ENCODE data around the gene ZNF579. TPM values are rescaled to one million over a fixed set of nuclear protein-coding genes. Genes with fewer than 3 reads are reported as not detected.

The ZNF579 gene
- total and polyA plus RNA-seq, 2 of the 13 experiments (the other 11 are each of a cell fraction or from before 2014, with no cell fraction given) = 2.1 to 2.9 TPM

DNA sequence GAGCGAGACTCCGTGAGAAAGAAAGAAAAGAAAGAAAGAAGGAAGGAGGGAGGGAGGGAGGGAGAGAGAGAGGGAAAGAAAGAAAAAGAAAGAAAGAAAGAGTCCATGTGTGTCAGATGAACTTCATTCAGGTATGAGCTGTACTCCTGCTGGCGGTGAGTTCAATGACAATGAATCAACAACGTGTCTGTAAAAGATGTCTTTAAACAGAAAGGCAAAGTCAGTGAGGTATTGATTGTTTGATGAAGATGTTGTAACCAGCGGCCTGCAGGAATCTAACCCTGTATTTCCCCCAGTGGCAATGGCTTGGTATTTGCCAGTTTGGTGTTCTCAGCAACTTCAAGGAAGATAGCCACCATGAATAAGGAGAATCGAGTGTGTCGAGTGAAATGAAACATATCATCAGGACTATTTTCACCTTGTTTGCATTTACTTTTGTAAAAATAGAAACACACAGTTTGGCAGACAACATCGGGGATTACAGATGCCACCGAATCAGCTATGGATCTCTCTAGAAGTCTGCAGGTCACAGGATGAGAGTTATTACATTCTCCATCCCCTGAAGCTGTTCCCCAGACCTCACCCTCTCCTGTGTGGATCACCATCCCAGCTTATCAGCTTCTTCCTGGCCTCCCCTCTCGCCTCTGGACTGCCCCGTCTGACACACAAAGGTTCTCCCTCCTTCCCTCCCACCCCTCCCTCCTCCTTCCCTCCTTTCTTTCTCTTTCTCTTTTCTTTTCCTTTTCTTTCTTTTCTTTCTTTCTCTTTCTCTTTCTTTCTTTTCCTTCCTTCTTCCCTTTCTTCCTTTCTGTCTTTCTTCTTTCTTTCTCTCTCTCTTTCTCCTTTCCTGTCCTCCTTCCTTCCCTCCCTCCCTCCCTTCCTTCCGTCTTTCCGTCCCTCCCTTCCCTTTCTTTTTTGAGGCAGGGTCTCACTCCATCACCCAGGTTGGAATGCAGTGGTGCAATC is 27.1 kb downstream of the ZNF579 start (continued):
- TF ChIP-seq, protein P1, sequence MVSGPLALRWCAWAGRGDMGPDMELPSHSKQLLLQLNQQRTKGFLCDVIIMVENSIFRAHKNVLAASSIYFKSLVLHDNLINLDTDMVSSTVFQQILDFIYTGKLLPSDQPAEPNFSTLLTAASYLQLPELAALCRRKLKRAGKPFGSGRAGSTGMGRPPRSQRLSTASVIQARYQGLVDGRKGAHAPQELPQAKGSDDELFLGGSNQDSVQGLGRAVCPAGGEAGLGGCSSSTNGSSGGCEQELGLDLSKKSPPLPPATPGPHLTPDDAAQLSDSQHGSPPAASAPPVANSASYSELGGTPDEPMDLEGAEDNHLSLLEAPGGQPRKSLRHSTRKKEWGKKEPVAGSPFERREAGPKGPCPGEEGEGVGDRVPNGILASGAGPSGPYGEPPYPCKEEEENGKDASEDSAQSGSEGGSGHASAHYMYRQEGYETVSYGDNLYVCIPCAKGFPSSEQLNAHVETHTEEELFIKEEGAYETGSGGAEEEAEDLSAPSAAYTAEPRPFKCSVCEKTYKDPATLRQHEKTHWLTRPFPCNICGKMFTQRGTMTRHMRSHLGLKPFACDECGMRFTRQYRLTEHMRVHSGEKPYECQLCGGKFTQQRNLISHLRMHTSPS (CRISPR knock-in tag; IDR thresholded peaks at IDR 0.05; ENCODE audit: low read depth) = no peak
- no peak for TF ChIP-seq E2F5 (CRISPR knock-in tag; conservative IDR thresholded peaks at IDR 0.05)
- TF ChIP-seq NFE2L2 (IDR thresholded peaks at IDR 0.05; ENCODE audit: low read length) = no peak
- no peak for TF ChIP-seq NKX3-1 (CRISPR knock-in tag; IDR thresholded peaks at IDR 0.05)
- TF ChIP-seq ZNF121 (CRISPR knock-in tag; IDR thresholded peaks at IDR 0.05) = no peak
- no peak for TF ChIP-seq ZNF761 (CRISPR knock-in tag; conservative IDR thresholded peaks at IDR 0.05)
- TF ChIP-seq MIER2 (CRISPR knock-in tag; IDR thresholded peaks at IDR 0.05) = peak; percentile 53; the same call in 1 of the 2 replicates
- TF ChIP-seq ZNF7 (CRISPR knock-in tag; IDR thresholded peaks at IDR 0.05) = no peak
- no peak for TF ChIP-seq ZFP36 (IDR thresholded peaks at IDR 0.05; ENCODE audit: borderline replicate concordance, low read depth, low read length, partially characterized antibody)
- TF ChIP-seq ELF3 (CRISPR knock-in tag; IDR thresholded peaks at IDR 0.05) = 0 out of 2 replicates have a peak, but pooled peaks have one; percentile 27
- no peak for TF ChIP-seq REL (CRISPR knock-in tag; conservative IDR thresholded peaks at IDR 0.05)
- no peak for TF ChIP-seq HMG20B (CRISPR knock-in tag; conservative IDR thresholded peaks at IDR 0.05)
- TF ChIP-seq CERS6 (CRISPR knock-in tag; IDR thresholded peaks at IDR 0.05) = no peak
- TF ChIP-seq FOXC1 (CRISPR knock-in tag; IDR thresholded peaks at IDR 0.05; ENCODE audit: borderline replicate concordance) = no peak
- TF ChIP-seq KLF12 (CRISPR knock-in tag; IDR thresholded peaks at IDR 0.05; ENCODE audit: borderline replicate concordance) = no peak
- TF ChIP-seq RORA (CRISPR knock-in tag; IDR thresholded peaks at IDR 0.05) = no peak
- no peak for TF ChIP-seq ZNF644 (CRISPR knock-in tag; IDR thresholded peaks at IDR 0.05; ENCODE audit: low read depth)
- TF ChIP-seq, protein P2, sequence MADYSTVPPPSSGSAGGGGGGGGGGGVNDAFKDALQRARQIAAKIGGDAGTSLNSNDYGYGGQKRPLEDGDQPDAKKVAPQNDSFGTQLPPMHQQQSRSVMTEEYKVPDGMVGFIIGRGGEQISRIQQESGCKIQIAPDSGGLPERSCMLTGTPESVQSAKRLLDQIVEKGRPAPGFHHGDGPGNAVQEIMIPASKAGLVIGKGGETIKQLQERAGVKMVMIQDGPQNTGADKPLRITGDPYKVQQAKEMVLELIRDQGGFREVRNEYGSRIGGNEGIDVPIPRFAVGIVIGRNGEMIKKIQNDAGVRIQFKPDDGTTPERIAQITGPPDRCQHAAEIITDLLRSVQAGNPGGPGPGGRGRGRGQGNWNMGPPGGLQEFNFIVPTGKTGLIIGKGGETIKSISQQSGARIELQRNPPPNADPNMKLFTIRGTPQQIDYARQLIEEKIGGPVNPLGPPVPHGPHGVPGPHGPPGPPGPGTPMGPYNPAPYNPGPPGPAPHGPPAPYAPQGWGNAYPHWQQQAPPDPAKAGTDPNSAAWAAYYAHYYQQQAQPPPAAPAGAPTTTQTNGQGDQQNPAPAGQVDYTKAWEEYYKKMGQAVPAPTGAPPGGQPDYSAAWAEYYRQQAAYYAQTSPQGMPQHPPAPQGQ (CRISPR knock-in tag; IDR thresholded peaks at IDR 0.05; ENCODE audit: borderline replicate concordance) = no peak
- no peak for TF ChIP-seq GABPB1 (CRISPR knock-in tag; IDR thresholded peaks at IDR 0.05)
- 0 out of 2 replicates have a peak, but pooled peaks have one; percentile 24 for TF ChIP-seq SP2 (CRISPR knock-in tag; IDR thresholded peaks at IDR 0.05)
- TF ChIP-seq, protein P3, sequence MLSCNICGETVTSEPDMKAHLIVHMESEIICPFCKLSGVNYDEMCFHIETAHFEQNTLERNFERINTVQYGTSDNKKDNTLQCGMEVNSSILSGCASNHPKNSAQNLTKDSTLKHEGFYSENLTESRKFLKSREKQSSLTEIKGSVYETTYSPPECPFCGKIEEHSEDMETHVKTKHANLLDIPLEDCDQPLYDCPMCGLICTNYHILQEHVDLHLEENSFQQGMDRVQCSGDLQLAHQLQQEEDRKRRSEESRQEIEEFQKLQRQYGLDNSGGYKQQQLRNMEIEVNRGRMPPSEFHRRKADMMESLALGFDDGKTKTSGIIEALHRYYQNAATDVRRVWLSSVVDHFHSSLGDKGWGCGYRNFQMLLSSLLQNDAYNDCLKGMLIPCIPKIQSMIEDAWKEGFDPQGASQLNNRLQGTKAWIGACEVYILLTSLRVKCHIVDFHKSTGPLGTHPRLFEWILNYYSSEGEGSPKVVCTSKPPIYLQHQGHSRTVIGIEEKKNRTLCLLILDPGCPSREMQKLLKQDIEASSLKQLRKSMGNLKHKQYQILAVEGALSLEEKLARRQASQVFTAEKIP (CRISPR knock-in tag; IDR thresholded peaks at IDR 0.05; ENCODE audit: borderline replicate concordance) = no peak
